Neural cell (in vitro differentiated cells): Measurements from ENCODE around the gene EIF5A. TPM values are rescaled to one million over a fixed set of nuclear protein-coding genes. Genes with fewer than 3 reads are reported as not detected.

Experiments used
- H2AFZ ChIP-seq: fragments of 200-600, 300-800 bp; sonication (generic), shearing (Covaris generic); 2 replicates; pipeline ENCODE4 v1.6.0; 2014; ENCODE audit warnings: low read depth, mild to moderate bottlenecking, antibody characterized with exemption, low read length, moderate library complexity
- H3F3A ChIP-seq: fragments of 200-600 bp; shearing (Covaris generic); 2 replicates; pipeline ENCODE4 v1.6.1; 2016; ENCODE audit warnings: mild to moderate bottlenecking, moderate library complexity, mixed read lengths, antibody characterized with exemption, low read length; ENCODE audit not compliant: insufficient read depth, poor library complexity, severe bottlenecking
- H3K27ac ChIP-seq: fragments of 200-600, 300-800 bp; sonication (generic), shearing (Covaris generic); 2 replicates; pipeline ENCODE4 v1.5.1; 2014; ENCODE audit warnings: mild to moderate bottlenecking, low read length, moderate library complexity
- H3K27me3 ChIP-seq: fragments of 300-800, 200-600 bp; sonication (generic), shearing (Covaris generic); 2 replicates; pipeline ENCODE4 v1.6.0; 2014; ENCODE audit warnings: mild to moderate bottlenecking, low read depth, low read length, moderate library complexity; ENCODE audit not compliant: insufficient read depth
- H3K36me3 ChIP-seq: fragments of 300-800, 200-600 bp; sonication (generic), shearing (Covaris generic); 2 replicates; pipeline ENCODE4 v1.5.1; 2014; ENCODE audit warnings: mild to moderate bottlenecking, antibody characterized with exemption, low read length, moderate library complexity; ENCODE audit not compliant: insufficient read depth
- H3K4me2 ChIP-seq: fragments of 300-800, 200-600 bp; sonication (generic), shearing (Covaris generic); 2 replicates; pipeline ENCODE4 v1.6.0; 2014; ENCODE audit warnings: mild to moderate bottlenecking, low read length
- H3K4me3 ChIP-seq: fragments of 300-800, 200-600 bp; sonication (generic), shearing (Covaris generic); 2 replicates; pipeline ENCODE4 v1.5.1; 2014; ENCODE audit warnings: mild to moderate bottlenecking, low read length, moderate library complexity
- H3K79me2 ChIP-seq: fragments of 200-600 bp; shearing (Covaris generic); replicated peaks from 2 replicates; pipeline ENCODE4 v1.6.0; 2014; ENCODE audit warnings: mild to moderate bottlenecking, low read length, moderate library complexity; ENCODE audit not compliant: insufficient read depth
- H3K9ac ChIP-seq: fragments of 300-800, 200-600 bp; sonication (generic), shearing (Covaris generic); 2 replicates; pipeline ENCODE4 v1.6.1; 2016; ENCODE audit warnings: mild to moderate bottlenecking, low read length, mixed read lengths
- H3K9me2 ChIP-seq: fragments of 200-600 bp; shearing (Covaris generic); 2 replicates; pipeline ENCODE4 v1.6.1; 2016; ENCODE audit warnings: mild to moderate bottlenecking, low read length, mixed read lengths; ENCODE audit not compliant: insufficient read depth
- H3K9me3 ChIP-seq: fragments of 200-600, 300-800 bp; sonication (generic), shearing (Covaris generic); 2 replicates; pipeline ENCODE4 v1.6.1; 2016; ENCODE audit warnings: mild to moderate bottlenecking, mixed run types, low read length, moderate library complexity, mixed read lengths
- H4K20me1 ChIP-seq: fragments of 200-600 bp; shearing (Covaris generic); 2 replicates; pipeline ENCODE4 v1.6.1; 2016; ENCODE audit warnings: mild to moderate bottlenecking, mixed run types; ENCODE audit not compliant: insufficient read depth
- CTCF ChIP-seq: fragments of 450-650 bp; IDR thresholded peaks from 2 replicates; pipeline ENCODE4 v1.5.1; 2014; ENCODE audit warnings: antibody characterized with exemption, mild to moderate bottlenecking, moderate library complexity; ENCODE audit not compliant: poor library complexity, severe bottlenecking
- EP300 ChIP-seq: fragments of 450-650 bp; conservative IDR thresholded peaks from 2 replicates; pipeline ENCODE4 v1.6.1; 2014; ENCODE audit warnings: antibody characterized with exemption, mild to moderate bottlenecking, moderate library complexity; ENCODE audit not compliant: poor library complexity, severe bottlenecking
- EZH2 ChIP-seq: fragments of 200-600, 300-800 bp; shearing (Covaris generic), sonication (generic); IDR thresholded peaks from 2 replicates; pipeline ENCODE4 v1.6.1; 2014; ENCODE audit warnings: antibody characterized with exemption, low read length, borderline replicate concordance, mild to moderate bottlenecking; ENCODE audit not compliant: insufficient read depth, poor library complexity, severe bottlenecking
- MXI1 ChIP-seq: fragments of 450-650 bp; conservative IDR thresholded peaks from 2 replicates; pipeline ENCODE4 v1.6.1; 2014; ENCODE audit warnings: antibody characterized with exemption, mild to moderate bottlenecking; ENCODE audit not compliant: poor library complexity, severe bottlenecking
- POLR2AphosphoS5 ChIP-seq: IDR thresholded peaks from 2 replicates; pipeline ENCODE4 v1.6.1; 2012
- RAD21 ChIP-seq: fragments of 450-650 bp; conservative IDR thresholded peaks from 2 replicates; pipeline ENCODE4 v1.6.1; 2014; ENCODE audit warnings: antibody characterized with exemption, mild to moderate bottlenecking, moderate library complexity
- REST ChIP-seq: IDR thresholded peaks from 2 replicates; pipeline ENCODE4 v1.6.1; 2012; ENCODE audit warnings: borderline replicate concordance
- SMC3 ChIP-seq: fragments of 450-650 bp; conservative IDR thresholded peaks from 2 replicates; pipeline ENCODE4 v1.6.1; 2014; ENCODE audit warnings: antibody characterized with exemption, mild to moderate bottlenecking, moderate library complexity; ENCODE audit not compliant: poor library complexity
- TAF1 ChIP-seq: IDR thresholded peaks from 2 replicates; pipeline ENCODE4 v1.6.1; 2012; ENCODE audit warnings: low read depth
- polyA plus RNA-seq: library from polyadenylated mRNA; depleted of rRNA; stranded (reverse); fragments of >200 nt; gene quantifications from 2 replicates; pipeline ENCODE4 v1.2.3, GENCODE V29; 2014

The EIF5A gene
- polyA plus RNA-seq, 1 donor from 2014 or later, result 164 TPM

- Histone ChIP-seq H3K79me2 (peaks cover 3% of the 10 kb centered on the region), H3F3A (no peaks in the 10 kb centered on the region), H3K9ac (no peak overlapping the region), H2AFZ (no peak overlapping the region), H4K20me1 (no peaks in the 10 kb centered on the region), H3K36me3 (no peaks in the 10 kb centered on the region), H3K4me3 (no peak overlapping the region), H3K4me2 (no peak overlapping the region), H3K27ac (no peak overlapping the region), H3K9me3 (no peaks in the 10 kb centered on the region), H3K27me3 (no peaks in the 10 kb centered on the region), H3K9me2 (no peaks in the 10 kb centered on the region)
- no peak for TF ChIP-seq POLR2AphosphoS5
- no peak for TF ChIP-seq REST
- TF ChIP-seq TAF1, result no peak
- TF ChIP-seq EP300, result no peak
- TF ChIP-seq EZH2, result no peak
- TF ChIP-seq RAD21, result no peak
- no peak for TF ChIP-seq MXI1
- TF ChIP-seq SMC3, result no peak
- no peak for TF ChIP-seq CTCF
Observed at GRCh38 chr17:7348478-7349242, 41.2 kb downstream of the EIF5A start.

- Histone ChIP-seq H3K4me2 (peak within 1 kb of the TSS; percentile 65), H3K4me3 (peak within 1 kb of the TSS; percentile 92), H3F3A (no peaks in the 10 kb centered on the region), H2AFZ (peak within 1 kb of the TSS; percentile 83), H4K20me1 (no peaks in the 10 kb centered on the region), H3K9me3 (no peaks in the 10 kb centered on the region), H3K36me3 (no peaks in the 10 kb centered on the region), H3K79me2 (peaks cover 3% of the 10 kb centered on the region), H3K27me3 (no peaks in the 10 kb centered on the region), H3K27ac (peak within 1 kb of the TSS; percentile 78), H3K9ac (peak within 1 kb of the TSS; percentile 89), H3K9me2 (no peaks in the 10 kb centered on the region)
- TF ChIP-seq EZH2 (no peak), TAF1 (no peak), RAD21 (no peak), REST (peak; percentile 50), POLR2AphosphoS5 (peak; percentile 71), MXI1 (no peak), EP300 (no peak), CTCF (peak; percentile 86), SMC3 (peak; percentile 53)
Observed at GRCh38 chr17:7351665-7352502, 44.5 kb downstream of the EIF5A start, which contains the start of gene KCTD11. TSS of gene KCTD11 (plus strand) at chr17:7352162.
